IMR-90 (cell line): ENCODE measurements around the gene ADAMTS12. TPM values are rescaled to one million over a fixed set of nuclear protein-coding genes. Genes with fewer than 3 reads are reported as not detected.

Source experiments
- ATAC-seq: fragments of 200-7000 bp; cut with Tn5 transposase; 2 replicates; pipeline ENCODE4 v1.9.1; 2020; ENCODE audit warnings: low read depth, mild to moderate bottlenecking, moderate library complexity
- BruUV-seq: library from RNA; stranded (reverse); fragments of 400-500 nt; replicated peaks from 2 replicates; lab custom pipeline; 2021; lab: Mats Ljungman, UMichigan
- CTCF ChIA-PET: fragments of 300-600 bp; formaldehyde crosslinking; extraction: SDS; loops from one replicate; lab custom pipeline; 2021; ENCODE audit warnings: antibody characterized with exemption; lab: Yijun Ruan, JAX
- POLR2A ChIA-PET: fragments of 300-600 bp; sonication (Branson Sonifier 250); formaldehyde crosslinking; loops from one replicate; lab custom pipeline; 2022; ENCODE audit warnings: antibody characterized with exemption; ENCODE audit not compliant: unreplicated experiment; lab: Charles Lee
- DNase-seq: peaks from one replicate; pipeline ENCODE4 v3.0.0; 2013
- H2AFZ ChIP-seq: replicated peaks from 2 replicates; pipeline ENCODE3; 2013; ENCODE audit warnings: low read length, mild to moderate bottlenecking; ENCODE audit not compliant: poor library complexity
- H2AK5ac ChIP-seq: 2 replicates; pipeline ENCODE4 v1.6.1; 2013; ENCODE audit warnings: low read depth, low read length, inconsistent platforms
- H2AK9ac ChIP-seq: replicated peaks from 2 replicates; pipeline ENCODE3; 2013; ENCODE audit warnings: mild to moderate bottlenecking, low read depth, low read length, moderate library complexity; ENCODE audit not compliant: poor library complexity
- H2BK120ac ChIP-seq: 2 replicates; pipeline ENCODE4 v1.6.1; 2013; ENCODE audit warnings: low read depth, low read length, inconsistent platforms
- H2BK15ac ChIP-seq: 3 replicates; pipeline ENCODE4 v1.6.1; 2013; ENCODE audit warnings: low read depth, low read length, inconsistent platforms
- H2BK20ac ChIP-seq: 2 replicates; pipeline ENCODE4 v1.6.1; 2013; ENCODE audit warnings: low read depth, mild to moderate bottlenecking, inconsistent platforms, low read length, moderate library complexity
- H2BK5ac ChIP-seq: 2 replicates; pipeline ENCODE4 v1.6.1; 2013; ENCODE audit warnings: mild to moderate bottlenecking, low read depth, low read length, inconsistent platforms; ENCODE audit not compliant: poor library complexity, severe bottlenecking
- H3K14ac ChIP-seq: replicated peaks from 2 replicates; pipeline ENCODE4 v1.6.1; 2013; ENCODE audit warnings: low read depth, low read length, inconsistent platforms
- H3K18ac ChIP-seq: 2 replicates; pipeline ENCODE4 v1.6.1; 2013; ENCODE audit warnings: low read depth, low read length, control low read depth
- H3K23ac ChIP-seq: 2 replicates; pipeline ENCODE4 v1.6.1; 2013; ENCODE audit warnings: low read depth, low read length, inconsistent platforms
- H3K27ac ChIP-seq: 2 replicates; pipeline ENCODE4 v1.5.1; 2013; ENCODE audit warnings: mild to moderate bottlenecking, control low read depth, low read length; ENCODE audit not compliant: insufficient read depth
- H3K27me3 ChIP-seq: 2 replicates; pipeline ENCODE4 v1.6.1; 2013; ENCODE audit warnings: low read length; ENCODE audit not compliant: control insufficient read depth, insufficient read depth
- H3K36me3 ChIP-seq: 2 replicates; pipeline ENCODE4 v1.6.1; 2013; ENCODE audit warnings: low read length, mixed read lengths; ENCODE audit not compliant: control insufficient read depth, insufficient read depth
- H3K4ac ChIP-seq: 2 replicates; pipeline ENCODE4 v1.6.1; 2013; ENCODE audit warnings: low read depth, low read length, inconsistent platforms
- H3K4me1 ChIP-seq: 2 replicates; pipeline ENCODE4 v1.6.1; 2013; ENCODE audit warnings: low read length, mixed read lengths; ENCODE audit not compliant: control insufficient read depth, insufficient read depth
- H3K4me2 ChIP-seq: 2 replicates; pipeline ENCODE4 v1.6.1; 2013; ENCODE audit warnings: low read depth, mild to moderate bottlenecking, control low read depth, low read length, moderate library complexity
- H3K4me3 ChIP-seq: 2 replicates; pipeline ENCODE4 v1.5.1; 2013; ENCODE audit warnings: low read depth, mild to moderate bottlenecking, control low read depth, low read length, moderate library complexity; ENCODE audit not compliant: insufficient read depth
- H3K56ac ChIP-seq: 2 replicates; pipeline ENCODE4 v1.6.1; 2013; ENCODE audit warnings: low read length, inconsistent platforms; ENCODE audit not compliant: insufficient read depth; ENCODE audit errors: extremely low read depth
- H3K79me1 ChIP-seq, 2 experiments: 2 replicates each; pipeline ENCODE4 v1.6.1; 2013; ENCODE audit warnings: low read length in 2 of 2, inconsistent platforms in 1 of 2, low read depth in 1 of 2
- H3K9ac ChIP-seq: 2 replicates; pipeline ENCODE4 v1.6.1; 2013; ENCODE audit warnings: low read depth, low read length, control low read depth
- H3K9me1 ChIP-seq: 2 replicates; pipeline ENCODE4 v1.6.1; 2013; ENCODE audit warnings: low read length, inconsistent platforms; ENCODE audit not compliant: insufficient read depth
- H3K9me3 ChIP-seq: 2 replicates; pipeline ENCODE4 v1.6.1; 2013; ENCODE audit warnings: low read length; ENCODE audit not compliant: control insufficient read depth, insufficient read depth
- H4K20me1 ChIP-seq: 2 replicates; pipeline ENCODE4 v1.6.1; 2013; ENCODE audit warnings: low read length, inconsistent platforms; ENCODE audit not compliant: insufficient read depth
- H4K5ac ChIP-seq: 2 replicates; pipeline ENCODE4 v1.6.1; 2013; ENCODE audit warnings: mild to moderate bottlenecking, low read depth, low read length, control low read depth
- H4K8ac ChIP-seq, 2 experiments: 2 replicates each; pipeline ENCODE4 v1.6.1; 2013; ENCODE audit warnings: low read depth in 2 of 2, low read length in 2 of 2, control low read depth in 1 of 2, inconsistent platforms in 1 of 2
- H4K91ac ChIP-seq: 2 replicates; pipeline ENCODE4 v1.6.1; 2013; ENCODE audit warnings: low read depth, low read length, inconsistent platforms; ENCODE audit not compliant: insufficient read depth
- BHLHE40 ChIP-seq: fragments of 150-350 bp; IDR thresholded peaks from 2 replicates; pipeline ENCODE4 v1.6.1; 2016; ENCODE audit warnings: mild to moderate bottlenecking, low read depth, low read length
- CHD1 ChIP-seq: IDR thresholded peaks from 2 replicates; pipeline ENCODE4 v1.6.1; 2012; ENCODE audit warnings: low read depth, low read length, improper control_type of control experiment
- CTCF ChIP-seq: conservative IDR thresholded peaks from 2 replicates; pipeline ENCODE4 v1.5.1; 2012; ENCODE audit warnings: mild to moderate bottlenecking, low read depth, low read length, improper control_type of control experiment
- ELK1 ChIP-seq: fragments of 150-350 bp; IDR thresholded peaks from 2 replicates; pipeline ENCODE4 v1.6.1; 2016; ENCODE audit warnings: low read depth, mild to moderate bottlenecking, low read length, moderate library complexity, borderline replicate concordance
- FOS ChIP-seq: fragments of 150-350 bp; IDR thresholded peaks from 2 replicates; pipeline ENCODE4 v1.6.1; 2016; ENCODE audit warnings: low read depth, low read length
- NFE2L2 ChIP-seq: fragments of 150-350 bp; IDR thresholded peaks from 2 replicates; pipeline ENCODE4 v1.6.1; 2016; ENCODE audit warnings: low read depth, mild to moderate bottlenecking, low read length
- POLR2A ChIP-seq: IDR thresholded peaks from 2 replicates; pipeline ENCODE4 v1.6.1; 2012; ENCODE audit warnings: mild to moderate bottlenecking, low read depth, low read length
- RAD21 ChIP-seq: IDR thresholded peaks from 2 replicates; pipeline ENCODE4 v1.6.1; 2012; ENCODE audit warnings: low read length, improper control_type of control experiment
- RCOR1 ChIP-seq: IDR thresholded peaks from 2 replicates; pipeline ENCODE4 v1.6.1; 2012; ENCODE audit warnings: mild to moderate bottlenecking, low read length, improper control_type of control experiment; ENCODE audit not compliant: insufficient replicate concordance
- USF2 ChIP-seq: fragments of 150-350 bp; IDR thresholded peaks from 2 replicates; pipeline ENCODE4 v1.6.1; 2017; ENCODE audit warnings: mild to moderate bottlenecking, antibody characterized with exemption, low read length, low read depth
- WGBS, 2 experiments: methylation state at CpG; one replicate each; pipeline versions ENCODE4 v1.1.5 to v1.1.7; 2013; ENCODE audit warnings: missing lambda C conversion rate in 2 of 2; ENCODE audit not compliant: insufficient read length in 1 of 2; ENCODE audit errors: extremely low coverage in 2 of 2; 5-methylcytosine and 5-hydroxymethylcytosine counted together
- dilution Hi-C: fragments of 300-500 bp; cut with HindIII; formaldehyde crosslinking; loops from one replicate; pipeline ENCODE4 v1.14.3; 2018; ENCODE audit warnings: low sequenced_read_pairs; ENCODE audit not compliant: unreplicated experiment
- in situ Hi-C: fragments of 300-500 bp; cut with MboI; formaldehyde crosslinking; loops from 3 replicates; pipeline ENCODE4 v1.14.3; 2019; ENCODE audit warnings: low sequenced_read_pairs, inconsistent platforms, mixed read lengths
- intact Hi-C: fragments of 100-400 bp; cut with micrococcal nuclease; formaldehyde crosslinking; loops from 2 replicates; pipeline ENCODE4 v1.10.0; 2022
- polyA plus RNA-seq, 3 experiments: library from polyadenylated mRNA; depleted of rRNA; stranded (reverse); fragments of >200 nt; gene quantifications; 2 replicates each; pipeline ENCODE4 v1.2.3, GENCODE V29; 2012; ENCODE audit warnings: low replicate concordance in 1 of 3
- total RNA-seq: library from RNA; depleted of rRNA; stranded (reverse); fragments of >200 nt; gene quantifications from 2 replicates; pipeline ENCODE4 v1.2.3, GENCODE V29; 2012

Gene ADAMTS12
- total and polyA plus RNA-seq, 2 of the 4 experiments (the other 2 are of a cell fraction): 27.3 to 51.3 TPM

- Histone ChIP-seq H4K91ac (no peak overlapping the region), H3K18ac (no peak overlapping the region), H2BK15ac (no peak overlapping the region), H3K27me3 (no peaks in the 10 kb centered on the region), H2AK5ac (no peak overlapping the region), H3K36me3 (peaks cover 6% of the 10 kb centered on the region; the same call in 1 of the 2 replicates), H2BK20ac (no peak overlapping the region), H2BK5ac (no peak overlapping the region), H3K9me1 (peaks cover 6% of the 10 kb centered on the region; the same call in 1 of the 2 replicates), H3K79me1 (no peaks in the 10 kb centered on the region), H3K4ac (no peak overlapping the region), H2AFZ (no peak overlapping the region), H3K9me3 (no peaks in the 10 kb centered on the region), H3K23ac (no peak overlapping the region), H3K4me1 (no peaks in the 10 kb centered on the region; the same call in 1 of the 2 replicates), H3K27ac (no peak overlapping the region), H3K4me3 (no peak overlapping the region), H3K56ac (no peak overlapping the region), H3K4me2 (no peak overlapping the region), H3K14ac (no peak overlapping the region), H3K9ac (no peak overlapping the region), H2BK120ac (no peak overlapping the region), H4K8ac (no peak overlapping the region), H2AK9ac (no peak overlapping the region), H4K5ac (no peak overlapping the region), H4K20me1 (no peaks in the 10 kb centered on the region)
- in situ Hi-C loops: no loop called here
- no TSS peak for BruUV-seq
- no CpG with 5 or more reads among the region's 2 CpGs for WGBS, 2 experiments
- TF ChIP-seq CHD1 (no peak), BHLHE40 (no peak), FOS (no peak), ELK1 (no peak), NFE2L2 (no peak), CTCF (no peak), USF2 (no peak), RAD21 (no peak), POLR2A (no peak), RCOR1 (no peak)
- intact Hi-C loops: no loop called here
- ChIA-PET POLR2A (no interaction called here), CTCF (no interaction called here)
- ATAC-seq (no peak), DNase-seq (no peak)
- dilution Hi-C loops: no loop called here
Measured at GRCh38 chr5:33579789-33580188, 312.0 kb downstream of the ADAMTS12 start.
